IMR-90 (cell line): ENCODE measurements around the gene PDE11A. TPM values are rescaled to one million over a fixed set of nuclear protein-coding genes. Genes with fewer than 3 reads are reported as not detected.

Source experiments
- ATAC-seq: fragments of 200-7000 bp; cut with Tn5 transposase; 2 replicates; pipeline ENCODE4 v1.9.1; 2020; ENCODE audit warnings: low read depth, mild to moderate bottlenecking, moderate library complexity
- BruUV-seq: library from RNA; stranded (reverse); fragments of 400-500 nt; replicated peaks from 2 replicates; lab custom pipeline; 2021; lab: Mats Ljungman, UMichigan
- CTCF ChIA-PET: fragments of 300-600 bp; formaldehyde crosslinking; extraction: SDS; loops from one replicate; lab custom pipeline; 2021; ENCODE audit warnings: antibody characterized with exemption; lab: Yijun Ruan, JAX
- POLR2A ChIA-PET: fragments of 300-600 bp; sonication (Branson Sonifier 250); formaldehyde crosslinking; loops from one replicate; lab custom pipeline; 2022; ENCODE audit warnings: antibody characterized with exemption; ENCODE audit not compliant: unreplicated experiment; lab: Charles Lee
- DNase-seq: peaks from one replicate; pipeline ENCODE4 v3.0.0; 2013
- H2AFZ ChIP-seq: replicated peaks from 2 replicates; pipeline ENCODE3; 2013; ENCODE audit warnings: low read length, mild to moderate bottlenecking; ENCODE audit not compliant: poor library complexity
- H2AK5ac ChIP-seq: 2 replicates; pipeline ENCODE4 v1.6.1; 2013; ENCODE audit warnings: low read depth, low read length, inconsistent platforms
- H2AK9ac ChIP-seq: replicated peaks from 2 replicates; pipeline ENCODE3; 2013; ENCODE audit warnings: mild to moderate bottlenecking, low read depth, low read length, moderate library complexity; ENCODE audit not compliant: poor library complexity
- H2BK120ac ChIP-seq: 2 replicates; pipeline ENCODE4 v1.6.1; 2013; ENCODE audit warnings: low read depth, low read length, inconsistent platforms
- H2BK15ac ChIP-seq: 3 replicates; pipeline ENCODE4 v1.6.1; 2013; ENCODE audit warnings: low read depth, low read length, inconsistent platforms
- H2BK20ac ChIP-seq: 2 replicates; pipeline ENCODE4 v1.6.1; 2013; ENCODE audit warnings: low read depth, mild to moderate bottlenecking, inconsistent platforms, low read length, moderate library complexity
- H2BK5ac ChIP-seq: 2 replicates; pipeline ENCODE4 v1.6.1; 2013; ENCODE audit warnings: mild to moderate bottlenecking, low read depth, low read length, inconsistent platforms; ENCODE audit not compliant: poor library complexity, severe bottlenecking
- H3K14ac ChIP-seq: replicated peaks from 2 replicates; pipeline ENCODE4 v1.6.1; 2013; ENCODE audit warnings: low read depth, low read length, inconsistent platforms
- H3K18ac ChIP-seq: 2 replicates; pipeline ENCODE4 v1.6.1; 2013; ENCODE audit warnings: low read depth, low read length, control low read depth
- H3K23ac ChIP-seq: 2 replicates; pipeline ENCODE4 v1.6.1; 2013; ENCODE audit warnings: low read depth, low read length, inconsistent platforms
- H3K27ac ChIP-seq: 2 replicates; pipeline ENCODE4 v1.5.1; 2013; ENCODE audit warnings: mild to moderate bottlenecking, control low read depth, low read length; ENCODE audit not compliant: insufficient read depth
- H3K27me3 ChIP-seq: 2 replicates; pipeline ENCODE4 v1.6.1; 2013; ENCODE audit warnings: low read length; ENCODE audit not compliant: control insufficient read depth, insufficient read depth
- H3K36me3 ChIP-seq: 2 replicates; pipeline ENCODE4 v1.6.1; 2013; ENCODE audit warnings: low read length, mixed read lengths; ENCODE audit not compliant: control insufficient read depth, insufficient read depth
- H3K4ac ChIP-seq: 2 replicates; pipeline ENCODE4 v1.6.1; 2013; ENCODE audit warnings: low read depth, low read length, inconsistent platforms
- H3K4me1 ChIP-seq: 2 replicates; pipeline ENCODE4 v1.6.1; 2013; ENCODE audit warnings: low read length, mixed read lengths; ENCODE audit not compliant: control insufficient read depth, insufficient read depth
- H3K4me2 ChIP-seq: 2 replicates; pipeline ENCODE4 v1.6.1; 2013; ENCODE audit warnings: low read depth, mild to moderate bottlenecking, control low read depth, low read length, moderate library complexity
- H3K4me3 ChIP-seq: 2 replicates; pipeline ENCODE4 v1.5.1; 2013; ENCODE audit warnings: low read depth, mild to moderate bottlenecking, control low read depth, low read length, moderate library complexity; ENCODE audit not compliant: insufficient read depth
- H3K56ac ChIP-seq: 2 replicates; pipeline ENCODE4 v1.6.1; 2013; ENCODE audit warnings: low read length, inconsistent platforms; ENCODE audit not compliant: insufficient read depth; ENCODE audit errors: extremely low read depth
- H3K79me1 ChIP-seq, 2 experiments: 2 replicates each; pipeline ENCODE4 v1.6.1; 2013; ENCODE audit warnings: low read length in 2 of 2, inconsistent platforms in 1 of 2, low read depth in 1 of 2
- H3K9ac ChIP-seq: 2 replicates; pipeline ENCODE4 v1.6.1; 2013; ENCODE audit warnings: low read depth, low read length, control low read depth
- H3K9me1 ChIP-seq: 2 replicates; pipeline ENCODE4 v1.6.1; 2013; ENCODE audit warnings: low read length, inconsistent platforms; ENCODE audit not compliant: insufficient read depth
- H3K9me3 ChIP-seq: 2 replicates; pipeline ENCODE4 v1.6.1; 2013; ENCODE audit warnings: low read length; ENCODE audit not compliant: control insufficient read depth, insufficient read depth
- H4K20me1 ChIP-seq: 2 replicates; pipeline ENCODE4 v1.6.1; 2013; ENCODE audit warnings: low read length, inconsistent platforms; ENCODE audit not compliant: insufficient read depth
- H4K5ac ChIP-seq: 2 replicates; pipeline ENCODE4 v1.6.1; 2013; ENCODE audit warnings: mild to moderate bottlenecking, low read depth, low read length, control low read depth
- H4K8ac ChIP-seq, 2 experiments: 2 replicates each; pipeline ENCODE4 v1.6.1; 2013; ENCODE audit warnings: low read depth in 2 of 2, low read length in 2 of 2, control low read depth in 1 of 2, inconsistent platforms in 1 of 2
- H4K91ac ChIP-seq: 2 replicates; pipeline ENCODE4 v1.6.1; 2013; ENCODE audit warnings: low read depth, low read length, inconsistent platforms; ENCODE audit not compliant: insufficient read depth
- BHLHE40 ChIP-seq: fragments of 150-350 bp; IDR thresholded peaks from 2 replicates; pipeline ENCODE4 v1.6.1; 2016; ENCODE audit warnings: mild to moderate bottlenecking, low read depth, low read length
- CEBPB ChIP-seq: IDR thresholded peaks from 2 replicates; pipeline ENCODE4 v1.6.1; 2012; ENCODE audit warnings: low read depth, low read length, improper control_type of control experiment
- CHD1 ChIP-seq: IDR thresholded peaks from 2 replicates; pipeline ENCODE4 v1.6.1; 2012; ENCODE audit warnings: low read depth, low read length, improper control_type of control experiment
- MAFK ChIP-seq: IDR thresholded peaks from 2 replicates; pipeline ENCODE4 v1.6.1; 2012; ENCODE audit warnings: low read depth, low read length, improper control_type of control experiment
- MAZ ChIP-seq: IDR thresholded peaks from 2 replicates; pipeline ENCODE4 v1.6.1; 2012; ENCODE audit warnings: low read depth, mild to moderate bottlenecking, low read length, improper control_type of control experiment, moderate library complexity, borderline replicate concordance
- RCOR1 ChIP-seq: IDR thresholded peaks from 2 replicates; pipeline ENCODE4 v1.6.1; 2012; ENCODE audit warnings: mild to moderate bottlenecking, low read length, improper control_type of control experiment; ENCODE audit not compliant: insufficient replicate concordance
- SMC3 ChIP-seq: fragments of 150-350 bp; IDR thresholded peaks from 2 replicates; pipeline ENCODE4 v1.6.1; 2016; ENCODE audit warnings: low read depth, mild to moderate bottlenecking, antibody characterized with exemption, low read length, moderate library complexity
- USF2 ChIP-seq: fragments of 150-350 bp; IDR thresholded peaks from 2 replicates; pipeline ENCODE4 v1.6.1; 2017; ENCODE audit warnings: mild to moderate bottlenecking, antibody characterized with exemption, low read length, low read depth
- dilution Hi-C: fragments of 300-500 bp; cut with HindIII; formaldehyde crosslinking; loops from one replicate; pipeline ENCODE4 v1.14.3; 2018; ENCODE audit warnings: low sequenced_read_pairs; ENCODE audit not compliant: unreplicated experiment
- in situ Hi-C: fragments of 300-500 bp; cut with MboI; formaldehyde crosslinking; loops from 3 replicates; pipeline ENCODE4 v1.14.3; 2019; ENCODE audit warnings: low sequenced_read_pairs, inconsistent platforms, mixed read lengths
- intact Hi-C: fragments of 100-400 bp; cut with micrococcal nuclease; formaldehyde crosslinking; loops from 2 replicates; pipeline ENCODE4 v1.10.0; 2022
- polyA plus RNA-seq, 3 experiments: library from polyadenylated mRNA; depleted of rRNA; stranded (reverse); fragments of >200 nt; gene quantifications; 2 replicates each; pipeline ENCODE4 v1.2.3, GENCODE V29; 2012; ENCODE audit warnings: low replicate concordance in 1 of 3
- total RNA-seq: library from RNA; depleted of rRNA; stranded (reverse); fragments of >200 nt; gene quantifications from 2 replicates; pipeline ENCODE4 v1.2.3, GENCODE V29; 2012
- TF ChIP-seq, protein P1 (sequence below): fragments of 150-350 bp; IDR thresholded peaks from 2 replicates; pipeline ENCODE4 v1.6.1; 2016; ENCODE audit warnings: low read depth, mild to moderate bottlenecking, low read length, moderate library complexity, borderline replicate concordance

The PDE11A gene
- total and polyA plus RNA-seq, 2 of the 4 experiments (the other 2 are of a cell fraction) = 0.21 to 0.72 TPM

DNA sequence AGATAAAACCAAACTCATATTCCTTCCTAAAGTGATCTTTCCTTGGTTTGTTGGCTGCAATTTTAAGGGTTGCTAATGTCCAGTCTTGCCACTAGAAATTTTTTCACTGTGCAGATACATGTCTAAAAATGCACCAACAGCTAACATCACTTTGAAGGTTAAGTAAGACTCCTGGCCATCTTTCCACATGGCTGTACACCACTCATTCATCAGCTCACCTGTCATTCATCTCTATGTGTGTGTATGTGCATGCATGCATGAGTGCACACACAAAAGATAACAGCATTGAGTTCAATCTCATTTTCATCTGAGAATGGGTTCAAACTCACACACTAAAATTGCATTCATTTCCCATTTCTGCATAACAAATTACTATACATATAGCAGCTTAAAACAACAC lies 203.8 kb downstream of the PDE11A start:
- H3K79me1 ChIP-seq = no peaks in the 10 kb centered on the region
- H2AK9ac ChIP-seq = no peak overlapping the region
- no peak overlapping the region for H2BK120ac ChIP-seq
- dilution Hi-C loops = no loop called here
- H3K9me1 ChIP-seq = no peaks in the 10 kb centered on the region
- H3K27me3 ChIP-seq = no peaks in the 10 kb centered on the region
- intact Hi-C loops = no loop called here
- ChIA-PET POLR2A (no interaction called here), CTCF (no interaction called here)
- no peak overlapping the region for H2BK5ac ChIP-seq
- H3K4me2 ChIP-seq = no peak overlapping the region
- ATAC-seq (no peak), DNase-seq (no peak)
- in situ Hi-C loops = no loop called here
- no peaks in the 10 kb centered on the region for H3K4me1 ChIP-seq
- H3K9me3 ChIP-seq = no peaks in the 10 kb centered on the region
- H3K18ac ChIP-seq = no peak overlapping the region
- BruUV-seq = no TSS peak
- no peak overlapping the region for H3K4ac ChIP-seq
- no peak overlapping the region for H2BK20ac ChIP-seq
- H3K36me3 ChIP-seq = no peaks in the 10 kb centered on the region
- H3K23ac ChIP-seq = no peak overlapping the region
- H2AFZ ChIP-seq = no peak overlapping the region
- H4K20me1 ChIP-seq = no peaks in the 10 kb centered on the region
- H2BK15ac ChIP-seq = no peak overlapping the region
- no peak for TF ChIP-seq CHD1
- TF ChIP-seq SMC3 = no peak
- no peak for TF ChIP-seq RCOR1
- no peak for TF ChIP-seq MAFK
- TF ChIP-seq, protein P1, sequence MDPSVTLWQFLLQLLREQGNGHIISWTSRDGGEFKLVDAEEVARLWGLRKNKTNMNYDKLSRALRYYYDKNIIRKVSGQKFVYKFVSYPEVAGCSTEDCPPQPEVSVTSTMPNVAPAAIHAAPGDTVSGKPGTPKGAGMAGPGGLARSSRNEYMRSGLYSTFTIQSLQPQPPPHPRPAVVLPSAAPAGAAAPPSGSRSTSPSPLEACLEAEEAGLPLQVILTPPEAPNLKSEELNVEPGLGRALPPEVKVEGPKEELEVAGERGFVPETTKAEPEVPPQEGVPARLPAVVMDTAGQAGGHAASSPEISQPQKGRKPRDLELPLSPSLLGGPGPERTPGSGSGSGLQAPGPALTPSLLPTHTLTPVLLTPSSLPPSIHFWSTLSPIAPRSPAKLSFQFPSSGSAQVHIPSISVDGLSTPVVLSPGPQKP = no peak
- no peak for TF ChIP-seq USF2
- TF ChIP-seq MAZ = no peak
- TF ChIP-seq CEBPB = no peak
- TF ChIP-seq BHLHE40 = no peak
- H4K5ac ChIP-seq = no peak overlapping the region
- H4K91ac ChIP-seq = no peak overlapping the region
- no peak overlapping the region for H3K14ac ChIP-seq
- no peak overlapping the region for H3K9ac ChIP-seq
- no peak overlapping the region for H3K4me3 ChIP-seq
- no peak overlapping the region for H3K56ac ChIP-seq
- no peak overlapping the region for H2AK5ac ChIP-seq
- H4K8ac ChIP-seq = no peak overlapping the region
- H3K27ac ChIP-seq = no peak overlapping the region
